Dedifferentiated amniotic fluid mesenchymal stem cell (primary cell): ENCODE measurements around the gene FKBP1B.
"Not testable (repeated sequence)": the region's sequence is repeated elsewhere in the genome, so short reads cannot be mapped to it uniquely, and the experiment has no call there.

Experiments used
- DNase-seq: peaks from one replicate; pipeline ENCODE4 v3.0.0-alpha.2; 2016; ENCODE audit errors: extremely low spot score

The FKBP1B gene

DNA sequence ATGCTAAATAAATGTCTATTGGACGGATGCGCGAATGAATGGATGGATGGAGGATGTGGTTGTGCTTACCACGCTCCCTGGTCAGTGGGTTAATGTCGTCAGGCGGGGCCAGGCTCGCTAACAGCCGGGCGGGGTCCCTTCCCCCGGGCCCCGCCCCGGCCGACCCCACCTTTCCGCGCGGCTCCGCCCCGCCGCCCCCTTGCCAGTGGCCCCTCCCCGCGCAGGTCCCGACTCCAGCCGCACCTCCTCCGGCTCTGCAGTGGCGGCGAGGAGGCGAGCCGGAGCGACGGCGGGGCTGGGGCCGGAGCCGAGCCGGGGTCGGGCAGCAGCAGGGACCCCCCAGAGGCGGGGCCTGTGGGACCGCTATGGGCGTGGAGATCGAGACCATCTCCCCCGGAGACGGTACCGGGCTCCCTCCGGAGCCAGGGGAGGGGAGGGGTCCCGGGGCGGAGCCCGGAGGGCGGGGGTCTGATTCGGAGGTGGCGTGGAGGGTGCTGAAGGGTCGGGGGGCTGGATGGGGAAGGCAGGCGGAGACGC lies at the start of gene FKBP1B:
TSS of gene FKBP1B (plus strand) at position 257 of the 537 bp plus-strand sequence. CDS start at position 366, 109 bp downstream.
- DNase-seq, result no peak

DNA sequence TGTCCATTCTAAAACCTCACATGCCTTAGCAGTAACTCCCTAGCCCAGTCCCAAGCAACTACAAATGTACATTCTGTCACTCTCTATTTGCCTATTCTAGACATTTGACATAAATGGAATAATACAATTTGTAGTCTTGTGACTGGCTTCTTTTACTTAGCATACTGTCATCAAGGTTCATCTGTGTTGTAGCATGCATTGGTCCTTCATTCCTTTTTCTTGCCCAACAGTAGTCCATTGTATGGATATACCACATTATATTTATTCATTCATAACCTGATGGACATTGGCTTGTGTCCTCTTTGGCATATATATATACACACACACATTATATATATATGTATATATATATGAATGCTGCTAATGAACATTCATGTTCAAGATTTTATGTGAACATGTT lies 41.8 kb upstream of the FKBP1B start:
- DNase-seq, result no peak

DNA sequence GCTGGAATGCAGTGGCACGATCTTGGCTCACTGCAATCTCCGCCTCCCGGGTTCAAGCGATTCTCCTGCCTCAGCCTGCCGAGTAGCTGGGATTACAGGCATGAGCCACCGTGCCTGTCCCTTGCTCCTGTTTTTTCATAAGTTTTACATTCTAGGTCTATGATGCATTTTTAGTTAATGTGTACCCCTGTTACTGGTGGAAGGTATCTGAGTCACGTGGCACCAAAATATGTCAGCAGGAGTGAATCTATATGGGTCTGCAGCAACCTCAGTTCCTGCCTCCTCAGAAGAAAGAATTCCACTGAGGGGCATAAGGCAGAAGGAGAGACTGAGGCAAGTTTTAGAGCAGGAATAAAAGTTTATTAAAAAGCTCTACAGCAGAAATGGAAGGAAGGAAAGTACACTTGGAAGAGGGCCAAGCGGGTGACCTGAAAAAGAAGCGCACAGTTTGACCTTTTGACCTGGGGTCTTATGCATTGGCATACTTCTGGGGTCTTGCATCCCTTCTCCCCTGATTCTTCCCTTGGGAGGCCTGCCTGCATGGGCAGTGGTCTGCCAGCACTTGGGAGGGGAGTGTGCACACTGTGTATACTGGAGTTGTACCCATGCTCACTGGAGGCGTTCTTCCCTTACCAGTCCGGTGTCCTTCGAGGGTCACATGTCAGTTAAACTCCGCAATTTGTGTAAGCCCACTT lies 40.7 kb upstream of the FKBP1B start:
- DNase-seq, result no peak

DNA sequence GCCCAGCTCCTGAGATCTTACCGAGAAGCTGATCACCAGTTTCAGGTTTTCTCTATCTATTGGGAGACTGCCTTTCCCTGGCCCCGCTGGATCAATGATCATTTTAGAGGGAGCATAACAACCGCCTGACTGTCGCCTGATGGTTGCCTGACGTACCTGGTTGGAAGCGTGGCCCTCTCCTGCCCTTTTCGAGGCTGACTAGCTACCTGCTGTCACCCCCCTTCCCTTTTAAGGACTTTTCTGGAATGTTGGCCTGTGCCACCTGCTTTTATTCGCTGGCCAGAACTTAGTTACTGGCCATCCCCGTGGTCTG lies 40.2 kb upstream of the FKBP1B start:
- no peak for DNase-seq

DNA sequence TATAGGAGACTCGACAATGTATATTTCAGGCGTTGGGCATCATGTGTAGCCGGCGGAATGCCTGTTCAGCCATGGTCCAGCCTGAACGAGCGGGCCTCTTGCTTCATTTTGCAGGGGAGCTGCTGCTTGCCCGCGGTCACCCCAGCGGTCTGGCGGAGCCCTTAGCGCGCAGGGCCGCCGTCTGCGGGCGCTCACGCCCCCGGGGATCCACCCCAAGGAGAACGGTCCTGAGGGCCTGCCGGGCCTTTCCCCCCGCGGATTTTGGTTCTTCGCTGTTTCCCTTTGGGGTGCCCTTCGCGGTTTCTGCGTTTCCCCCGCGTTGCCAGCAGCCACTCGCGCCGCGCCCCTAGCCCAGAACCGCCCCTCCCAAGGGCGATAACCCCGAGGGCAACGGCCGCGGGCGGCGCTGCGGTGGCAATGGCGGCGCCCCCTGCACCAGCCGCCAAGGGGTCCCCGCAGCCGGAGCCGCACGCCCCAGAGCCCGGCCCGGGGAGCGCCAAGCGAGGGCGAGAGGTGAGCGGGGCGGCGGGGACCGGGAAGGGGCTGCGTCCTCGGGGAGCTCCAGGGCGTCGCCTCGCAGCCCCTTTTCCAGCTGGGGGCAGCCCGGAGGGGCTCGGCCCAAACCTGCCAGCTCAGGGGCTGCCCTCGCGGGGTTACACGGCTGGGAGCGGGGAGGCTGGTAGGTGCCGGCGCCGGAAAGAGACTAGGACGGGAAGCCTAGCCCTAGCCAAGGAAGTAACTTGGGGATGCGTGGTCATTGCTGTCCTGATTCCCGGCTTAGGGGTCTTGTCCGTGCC lies 39.7 kb upstream of the FKBP1B start, which contains the start of gene MFSD2B:
TSS of gene MFSD2B (plus strand) at position 406 of the 797 bp plus-strand sequence. CDS start at position 418, 12 bp downstream.
- no peak for DNase-seq

DNA sequence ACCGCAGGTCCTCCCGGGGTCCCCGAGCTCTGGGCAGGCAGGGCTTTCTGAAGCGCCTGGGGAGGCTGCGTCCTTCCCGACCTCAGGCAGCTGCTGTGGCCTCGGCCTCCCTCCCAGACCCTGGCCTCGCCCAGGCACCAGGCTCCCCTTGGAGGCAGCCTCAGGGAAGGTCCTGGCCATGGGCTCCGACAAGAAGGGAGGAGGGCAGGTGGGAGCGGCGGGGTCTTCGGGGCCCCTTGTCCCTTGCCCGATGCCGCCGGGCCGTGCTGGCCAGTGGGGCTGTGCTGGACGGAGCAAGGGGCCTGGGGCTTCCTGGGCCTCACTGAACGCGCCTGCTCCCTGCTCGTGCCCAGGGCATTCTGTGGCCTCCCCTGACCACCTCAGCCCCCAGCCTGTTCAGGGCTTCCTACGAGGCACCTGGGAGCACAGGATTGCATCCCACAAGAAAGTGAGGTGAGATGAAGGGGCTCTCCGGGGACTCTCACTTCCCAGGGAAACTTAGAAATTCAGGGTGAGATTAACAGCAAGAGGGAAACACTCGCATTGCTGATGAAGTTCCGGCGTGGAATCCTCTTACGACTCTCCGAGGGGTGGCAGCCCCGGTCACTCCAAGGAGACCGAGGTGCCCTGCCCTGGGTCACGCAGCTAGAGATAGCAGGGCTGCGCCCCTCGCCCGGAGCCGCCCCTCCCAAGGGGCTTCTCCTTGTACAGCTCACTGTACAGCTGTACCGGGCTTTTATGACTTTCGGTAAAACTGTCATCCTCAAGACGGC lies 38.9 kb upstream of the FKBP1B start:
- DNase-seq, result no peak

DNA sequence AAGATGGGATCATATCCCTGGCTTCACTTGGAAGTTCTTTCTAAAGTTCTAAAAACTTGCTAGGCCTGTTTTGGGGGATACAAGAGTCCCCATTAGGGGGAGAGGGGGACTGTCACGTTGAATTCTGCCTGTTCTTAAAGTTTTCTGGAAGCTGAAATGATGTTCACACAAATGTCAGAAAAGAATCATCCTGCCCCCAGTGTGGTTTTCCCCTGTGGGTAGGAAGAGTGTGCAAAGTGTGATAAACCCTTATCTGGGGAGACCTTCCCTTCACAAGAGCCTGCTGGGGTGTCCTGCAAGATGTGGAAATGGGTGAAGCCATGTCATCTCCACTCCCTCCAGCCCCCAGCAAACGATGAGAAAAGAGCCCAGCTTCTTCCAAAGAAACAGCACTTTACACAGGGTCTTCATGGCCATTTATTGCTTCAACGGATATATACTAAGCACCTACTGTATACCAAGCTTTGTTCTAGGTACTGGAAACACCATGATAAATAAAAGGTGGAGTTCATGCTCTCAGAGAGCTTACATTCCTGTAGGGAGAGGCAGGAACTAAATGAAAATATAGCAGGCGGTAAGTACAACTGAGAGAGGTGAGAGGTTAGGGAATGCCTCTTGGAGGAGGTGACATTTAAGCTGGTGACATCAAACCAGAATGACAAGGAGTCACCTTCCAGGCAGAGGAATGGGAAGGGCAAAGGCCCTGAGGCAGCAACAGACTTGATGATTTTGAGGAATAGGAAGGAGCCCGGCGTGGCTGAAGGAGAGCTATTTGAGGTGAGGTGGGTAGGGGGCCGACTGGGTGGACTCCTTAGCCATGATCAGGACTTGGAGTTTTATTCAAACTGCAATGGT lies 38.1 kb upstream of the FKBP1B start:
- no peak for DNase-seq

DNA sequence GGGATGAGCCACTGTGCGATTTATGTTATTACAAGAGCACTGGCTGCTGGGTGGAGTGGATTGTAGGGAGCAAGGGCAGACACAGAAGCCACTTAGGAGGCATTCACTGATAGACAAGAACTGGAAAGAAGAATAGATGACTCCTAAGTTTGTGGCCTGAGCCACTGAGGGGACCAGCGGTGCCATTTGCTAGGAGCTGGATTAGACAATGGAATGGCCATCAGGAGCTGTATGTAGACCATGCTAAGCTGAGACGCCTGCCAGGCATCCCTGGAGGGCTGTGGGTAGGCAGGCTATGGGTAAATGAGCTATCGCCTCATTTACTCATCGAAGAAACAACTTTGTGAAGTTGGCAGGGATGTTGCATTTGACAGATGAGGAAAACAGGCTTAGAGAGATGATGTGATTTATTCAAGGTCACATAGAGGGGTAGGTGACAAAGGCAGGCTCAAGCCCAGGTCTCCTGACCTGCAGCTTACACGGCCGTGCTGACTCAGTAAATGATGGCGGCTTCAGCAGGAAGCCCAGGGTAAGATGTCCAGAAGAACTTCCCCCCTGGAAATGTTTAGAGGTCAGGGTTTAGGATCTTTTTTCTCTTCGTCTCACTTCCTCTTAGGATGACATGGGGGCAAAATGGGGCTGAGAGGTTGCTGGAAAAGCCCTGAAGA lies 36.9 kb upstream of the FKBP1B start:
- DNase-seq, result no peak

DNA sequence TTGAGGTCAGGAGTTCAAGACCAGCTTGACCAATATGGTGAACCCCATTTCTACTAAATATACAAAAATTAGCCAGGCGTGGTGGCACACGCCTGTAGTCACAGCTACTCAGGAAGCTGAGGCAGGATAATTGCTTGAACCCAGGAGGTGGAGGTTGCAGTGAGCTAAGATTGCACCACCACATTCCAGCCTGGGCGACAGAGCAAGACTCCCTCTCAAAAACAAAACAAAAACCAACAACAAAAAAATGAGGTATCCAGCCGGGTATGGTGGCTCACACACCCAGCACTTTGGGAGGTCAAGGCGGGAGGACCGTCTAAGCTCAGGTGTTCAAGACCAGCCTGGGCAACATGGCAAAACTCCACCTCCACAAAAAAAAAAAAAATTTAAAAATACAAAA lies 34.6 kb upstream of the FKBP1B start:
- not testable (repeated sequence) for DNase-seq

DNA sequence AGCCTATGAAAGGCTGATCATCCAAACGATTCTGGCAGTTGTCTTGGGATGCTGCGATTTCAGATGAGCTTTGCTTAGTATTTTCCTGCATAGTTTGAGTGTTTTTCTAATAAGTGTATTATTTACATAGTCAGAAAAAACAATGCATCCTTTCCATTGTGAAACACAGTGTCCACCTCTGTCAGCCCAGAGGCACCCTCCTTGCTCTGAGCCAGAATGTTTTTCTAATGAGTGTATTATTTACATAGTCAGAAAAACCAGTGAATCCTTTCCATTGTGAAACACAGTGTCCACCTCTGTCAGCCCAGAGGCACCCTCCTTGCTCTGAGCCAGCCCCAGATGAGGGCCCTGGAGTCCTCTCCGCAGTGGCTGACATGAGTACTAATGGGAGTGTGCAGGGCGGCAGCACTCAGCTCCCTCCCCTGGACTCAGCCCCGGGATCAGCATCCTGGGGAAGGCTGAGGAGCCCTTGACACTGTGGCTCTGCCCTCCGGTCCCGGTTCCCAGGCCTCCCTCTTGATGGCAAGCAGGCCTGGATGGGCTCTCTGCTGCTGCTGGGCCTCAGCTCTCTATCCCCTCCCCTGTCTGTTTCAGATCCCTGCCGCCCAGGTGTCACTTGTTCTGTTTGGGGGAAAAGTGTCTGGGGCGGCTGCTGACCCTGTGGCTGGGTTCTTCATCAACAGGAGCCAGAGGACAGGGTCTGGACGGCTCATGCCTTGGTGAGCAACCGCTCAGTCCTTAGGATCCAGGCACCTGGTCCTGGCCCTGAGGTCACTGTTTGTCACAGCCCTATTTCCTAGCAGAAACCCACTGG lies 33.8 kb upstream of the FKBP1B start:
- peak; percentile 79 for DNase-seq

DNA sequence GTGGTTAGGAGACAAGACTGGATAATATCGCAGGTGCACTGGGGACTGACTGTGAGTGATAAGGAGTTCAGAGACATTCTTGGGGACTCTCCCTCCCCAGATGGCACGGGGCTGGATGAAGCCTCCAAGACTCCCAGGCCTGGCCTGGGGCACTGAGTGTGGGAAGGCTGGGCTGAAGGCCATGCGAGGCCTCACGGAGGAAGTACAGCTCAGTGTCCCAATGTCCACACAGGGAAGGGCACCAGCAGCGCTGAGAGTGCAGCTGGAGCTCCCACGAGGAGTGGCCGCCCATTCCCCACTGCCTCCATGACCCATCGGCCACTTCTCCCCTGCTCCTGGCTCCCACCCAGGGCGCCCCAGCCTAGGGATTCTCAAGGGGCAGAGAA lies 33.2 kb upstream of the FKBP1B start:
- no peak for DNase-seq

DNA sequence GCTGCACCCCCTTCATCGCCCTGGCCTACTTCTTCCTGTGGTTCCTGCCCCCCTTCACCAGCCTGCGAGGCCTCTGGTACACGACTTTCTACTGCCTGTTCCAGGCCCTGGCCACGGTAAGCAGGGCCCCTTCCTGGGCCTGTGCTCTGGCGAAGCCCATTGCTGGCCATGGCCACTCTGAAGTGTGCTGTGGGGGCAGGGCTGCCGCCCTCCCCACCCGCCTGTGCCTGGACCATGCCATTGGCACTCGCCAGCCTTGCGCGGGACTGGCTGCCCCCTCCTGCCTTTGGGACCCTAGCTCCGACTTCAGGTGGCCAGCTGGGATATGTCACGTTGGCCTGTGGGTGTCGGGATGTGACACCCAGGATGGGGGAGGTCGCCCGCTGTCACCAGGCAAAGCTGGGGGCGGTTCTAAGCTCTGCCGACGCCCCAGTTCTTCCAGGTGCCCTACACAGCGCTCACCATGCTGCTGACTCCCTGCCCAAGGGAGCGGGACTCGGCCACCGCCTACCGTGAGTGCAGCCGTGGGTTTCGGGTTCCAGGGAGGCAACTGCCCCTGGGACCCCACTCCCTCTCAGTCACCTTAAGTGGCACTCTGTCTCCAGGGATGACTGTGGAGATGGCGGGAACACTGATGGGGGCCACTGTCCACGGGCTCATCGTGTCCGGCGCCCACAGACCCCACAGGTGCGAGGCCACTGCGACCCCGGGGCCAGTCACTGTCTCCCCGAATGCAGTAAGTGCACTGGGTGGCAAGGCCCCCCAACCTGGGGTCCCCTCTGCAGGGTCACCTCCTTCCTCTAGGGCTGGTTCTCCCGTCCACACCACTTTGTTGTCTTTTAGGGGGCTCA lies 32.5 kb upstream of the FKBP1B start:
- no peak for DNase-seq

DNA sequence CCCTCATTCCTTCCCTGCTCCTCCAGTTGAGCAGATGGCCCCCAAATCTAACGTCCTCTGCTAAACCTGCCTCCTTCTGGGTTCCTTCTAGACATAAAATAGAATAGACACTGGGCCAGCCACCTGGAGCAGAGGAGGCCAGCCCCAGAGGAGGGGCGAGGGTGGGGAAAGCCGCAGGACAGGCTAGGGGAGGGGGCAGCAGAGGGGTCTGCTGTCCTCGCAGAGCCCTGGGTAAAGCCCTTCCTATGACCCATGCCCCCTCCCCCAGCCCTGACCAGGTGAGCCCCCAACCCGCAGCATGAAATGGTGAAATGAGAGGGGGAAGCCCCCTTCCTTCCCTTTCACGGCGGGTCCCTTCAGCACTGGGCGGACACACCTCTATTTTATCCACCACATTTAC lies 31.8 kb upstream of the FKBP1B start:
- no peak for DNase-seq

DNA sequence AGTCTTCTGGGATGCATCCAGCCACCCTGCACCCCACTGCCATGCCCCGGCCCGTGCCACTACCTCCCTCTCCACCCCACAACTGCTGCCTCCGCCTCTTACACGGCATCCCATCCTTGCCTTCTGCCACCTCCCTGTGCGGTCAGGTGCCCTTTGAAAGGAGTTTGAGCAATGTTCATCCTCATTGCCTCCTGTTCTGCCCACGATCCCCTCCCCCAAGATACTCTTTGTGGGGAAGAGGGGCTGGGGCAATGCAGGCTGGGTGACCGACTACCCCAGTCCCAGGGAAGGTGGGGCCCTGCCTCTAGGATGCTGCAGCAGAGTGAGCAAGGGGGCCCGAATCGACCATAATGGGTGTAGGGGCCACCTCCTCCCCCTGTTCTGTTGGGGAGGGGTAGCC lies 31.3 kb upstream of the FKBP1B start:
- no peak for DNase-seq

DNA sequence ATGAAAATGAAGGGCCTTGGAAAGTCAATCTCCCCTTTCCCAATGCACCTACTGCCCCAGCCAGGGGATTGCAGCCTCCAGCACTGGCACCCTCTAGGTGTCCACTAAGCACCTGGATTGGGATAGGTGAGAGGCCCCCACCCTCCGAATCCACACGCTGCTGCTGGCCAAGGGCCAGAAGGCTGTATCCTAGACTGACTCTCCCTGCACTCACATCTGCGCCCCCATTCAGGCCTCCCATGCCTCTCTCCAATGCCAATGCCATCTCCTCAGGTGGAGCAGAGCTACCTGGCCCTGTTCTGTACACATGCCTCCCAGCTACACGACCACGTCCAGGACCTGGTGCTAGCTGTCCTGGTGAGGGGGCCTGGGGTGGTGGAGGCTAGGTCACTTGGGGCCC lies 29.8 kb upstream of the FKBP1B start:
- DNase-seq, result no peak

DNA sequence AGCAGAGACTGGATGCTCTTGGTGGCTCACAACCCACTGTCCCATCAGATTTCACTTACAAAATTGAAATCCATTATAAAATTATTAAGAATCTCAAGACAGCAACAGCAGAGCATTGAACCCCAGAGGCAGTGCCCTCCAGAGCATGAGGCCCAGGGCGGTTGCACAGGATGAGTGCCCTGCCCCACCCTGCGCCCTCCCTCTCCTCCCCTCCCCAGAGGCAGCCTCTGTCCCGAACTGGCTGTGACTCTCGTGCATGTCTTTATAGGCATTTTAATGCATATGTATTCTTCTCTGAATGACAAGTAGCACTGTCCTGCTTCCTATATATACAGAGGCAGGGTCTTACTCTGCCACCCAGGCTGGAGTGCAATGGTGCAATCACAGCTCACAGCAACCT lies 29.3 kb upstream of the FKBP1B start:
- DNase-seq, result no peak

DNA sequence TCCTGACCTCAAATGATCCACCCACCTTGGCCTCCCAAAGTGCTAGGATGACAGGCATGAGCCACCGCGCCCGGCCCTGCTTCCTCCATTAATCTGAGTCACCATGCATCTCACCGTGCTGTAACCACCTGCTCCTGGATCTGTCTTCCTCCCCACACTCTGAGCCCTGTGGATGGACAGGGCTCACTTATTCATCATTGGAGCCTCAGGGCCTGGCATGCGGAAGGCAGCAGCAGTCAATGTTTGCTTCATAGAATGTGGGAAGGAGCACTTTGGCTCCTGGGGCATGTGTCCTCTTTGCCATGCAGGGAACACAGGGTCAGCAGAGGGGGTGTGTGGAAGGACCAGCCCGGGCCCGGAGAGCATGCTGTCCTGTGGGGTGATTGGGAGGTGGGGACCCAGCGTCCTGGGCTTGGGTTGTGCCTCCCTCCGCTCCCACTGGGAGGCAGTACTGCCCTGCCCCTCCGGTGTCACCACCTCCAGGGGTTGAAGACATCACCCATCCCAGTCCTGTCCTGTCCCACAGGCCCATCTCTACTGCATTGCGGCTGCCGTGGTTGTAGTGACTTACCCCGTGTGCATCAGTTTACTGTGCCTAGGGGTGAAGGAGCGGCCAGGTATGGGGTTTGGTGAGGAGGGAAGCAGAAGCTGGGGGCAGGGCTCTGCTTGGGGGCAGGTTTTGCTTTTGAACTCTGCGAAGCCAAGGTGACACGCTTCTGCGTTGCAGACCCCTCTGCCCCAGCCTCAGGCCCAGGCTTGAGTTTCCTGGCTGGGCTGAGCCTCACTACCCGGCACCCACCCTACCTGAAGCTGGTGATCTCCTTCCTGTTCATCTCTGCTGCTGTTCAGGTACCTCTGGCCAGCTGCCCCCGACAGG lies 28.2 kb upstream of the FKBP1B start:
- DNase-seq, result no peak

DNA sequence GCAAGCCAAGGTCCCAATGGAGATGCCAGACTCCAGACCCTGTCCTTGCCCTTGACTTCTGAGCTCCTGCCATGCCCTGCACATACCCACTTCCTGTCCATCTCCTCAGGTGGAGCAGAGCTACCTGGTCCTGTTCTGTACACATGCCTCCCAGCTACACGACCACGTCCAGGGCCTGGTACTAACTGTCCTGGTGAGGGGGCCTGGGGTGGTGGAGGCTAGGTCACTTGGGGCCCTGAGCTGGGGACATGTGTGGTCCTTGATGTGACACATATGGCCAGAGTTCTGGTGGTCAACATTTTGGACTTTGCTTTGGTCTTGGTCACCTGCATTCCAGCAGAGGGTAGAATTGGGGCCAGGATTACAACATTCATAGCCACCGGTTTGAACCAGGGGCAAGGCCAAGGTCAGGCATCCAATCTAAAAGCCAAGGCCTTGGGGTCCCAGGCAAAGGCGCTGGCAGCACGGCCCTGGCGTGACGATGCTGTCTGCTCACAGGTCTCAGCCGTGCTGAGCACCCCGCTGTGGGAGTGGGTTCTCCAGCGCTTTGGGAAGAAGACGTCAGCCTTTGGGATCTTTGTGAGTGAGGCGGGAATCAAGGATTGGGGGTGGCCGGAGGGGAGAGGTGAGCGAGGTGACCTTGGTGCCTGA lies 27.1 kb upstream of the FKBP1B start:
- DNase-seq, result no peak
